Activated T-cell treated with anti-CD3 and anti-CD28 coated beads, Interleukin-2, amount 50 U/mL, for 24 hours (primary cell): Measurements from ENCODE around the gene FAM107B.
"Not testable (repeated sequence)": the region's sequence is repeated elsewhere in the genome, so short reads cannot be mapped to it uniquely, and the experiment has no call there.

ENCODE experiments used
- DNase-seq: peaks from one replicate; pipeline ENCODE4 v3.0.0-alpha.2; 2020
- H3K27ac Mint-ChIP-seq: 2 replicates; pipeline ENCODE4 v1.8.0; 2020; ENCODE audit warnings: mild to moderate bottlenecking, mixed read lengths
- H3K27me3 Mint-ChIP-seq: 2 replicates; pipeline ENCODE4 v1.8.0; 2020; ENCODE audit warnings: mixed read lengths
- H3K36me3 Mint-ChIP-seq: 2 replicates; pipeline ENCODE4 v1.8.0; 2020; ENCODE audit warnings: low read depth, mixed read lengths
- H3K4me1 Mint-ChIP-seq: 2 replicates; pipeline ENCODE4 v1.8.0; 2020; ENCODE audit warnings: low read depth, mixed read lengths
- H3K4me3 Mint-ChIP-seq: 2 replicates; pipeline ENCODE4 v1.8.0; 2020; ENCODE audit warnings: mild to moderate bottlenecking, moderate library complexity, mixed read lengths
- H3K9me3 Mint-ChIP-seq: 2 replicates; pipeline ENCODE4 v1.8.0; 2020; ENCODE audit warnings: mixed read lengths

The FAM107B gene

GRCh38 chr10:14774797-14775196, at the start of gene FAM107B:
Gene FAM107B, minus strand, starts transcription at chr10:14774897. Its CDS starts 234 bp downstream, at chr10:14774663.
- Mint-ChIP-seq H3K4me3 (no peak within 1 kb of the TSS), H3K9me3 (no peaks in the 10 kb centered on the region), H3K36me3 (no peaks in the 10 kb centered on the region), H3K4me1 (no peaks in the 10 kb centered on the region), H3K27ac (no peak within 1 kb of the TSS), H3K27me3 (no peaks in the 10 kb centered on the region)
- DNase-seq = no peak

GRCh38 chr10:14823966-14824365, 49.3 kb upstream of the FAM107B start:
- no peaks in the 10 kb centered on the region for H3K27me3 Mint-ChIP-seq
- no peaks in the 10 kb centered on the region for H3K9me3 Mint-ChIP-seq
- DNase-seq = no peak
- H3K36me3 Mint-ChIP-seq = no peaks in the 10 kb centered on the region
- H3K27ac Mint-ChIP-seq = no peak overlapping the region
- peaks cover 4% of the 10 kb centered on the region for H3K4me1 Mint-ChIP-seq
- no peak overlapping the region for H3K4me3 Mint-ChIP-seq

- peak; percentile 40 for DNase-seq
- Mint-ChIP-seq H3K36me3 (no peaks in the 10 kb centered on the region), H3K4me3 (no peak overlapping the region), H3K27ac (no peak overlapping the region), H3K27me3 (no peaks in the 10 kb centered on the region), H3K4me1 (peaks cover 4% of the 10 kb centered on the region), H3K9me3 (no peaks in the 10 kb centered on the region)
Measured at GRCh38 chr10:14822879-14823755, 48.4 kb upstream of the FAM107B start.

- Mint-ChIP-seq H3K9me3 (no peaks in the 10 kb centered on the region), H3K27ac (no peak overlapping the region), H3K27me3 (no peaks in the 10 kb centered on the region), H3K36me3 (no peaks in the 10 kb centered on the region), H3K4me1 (peaks cover 4% of the 10 kb centered on the region), H3K4me3 (no peak overlapping the region)
- no peak for DNase-seq
Measured at GRCh38 chr10:14821635-14822375, 47.1 kb upstream of the FAM107B start.

GRCh38 chr10:14820775-14821154, 46.1 kb upstream of the FAM107B start:
- H3K4me3 Mint-ChIP-seq = no peak overlapping the region
- H3K4me1 Mint-ChIP-seq = peaks cover 4% of the 10 kb centered on the region
- DNase-seq = no peak
- no peak overlapping the region for H3K27ac Mint-ChIP-seq
- no peaks in the 10 kb centered on the region for H3K9me3 Mint-ChIP-seq
- H3K27me3 Mint-ChIP-seq = no peaks in the 10 kb centered on the region
- H3K36me3 Mint-ChIP-seq = no peaks in the 10 kb centered on the region

GRCh38 chr10:14820010-14820774, 45.5 kb upstream of the FAM107B start:
- Mint-ChIP-seq H3K9me3 (no peaks in the 10 kb centered on the region), H3K27me3 (no peaks in the 10 kb centered on the region), H3K4me3 (no peak overlapping the region), H3K27ac (no peak overlapping the region), H3K36me3 (no peaks in the 10 kb centered on the region), H3K4me1 (peaks cover 4% of the 10 kb centered on the region)
- DNase-seq = no peak

- not testable (repeated sequence) for H3K4me3 Mint-ChIP-seq, DNase-seq, H3K9me3 Mint-ChIP-seq, H3K36me3 Mint-ChIP-seq, H3K27ac Mint-ChIP-seq, H3K27me3 Mint-ChIP-seq
- H3K4me1 Mint-ChIP-seq = peaks cover 16% of the 10 kb centered on the region
Measured at GRCh38 chr10:14816717-14817116, 42.0 kb upstream of the FAM107B start.

- Mint-ChIP-seq H3K4me1 (peaks cover 25% of the 10 kb centered on the region), H3K9me3 (no peaks in the 10 kb centered on the region), H3K27ac (no peak overlapping the region), H3K36me3 (no peaks in the 10 kb centered on the region), H3K4me3 (no peak overlapping the region), H3K27me3 (no peaks in the 10 kb centered on the region)
- no peak for DNase-seq
Measured at GRCh38 chr10:14815681-14816080, 41.0 kb upstream of the FAM107B start.

GRCh38 chr10:14812271-14812670, 37.6 kb upstream of the FAM107B start:
- no peak overlapping the region for H3K27ac Mint-ChIP-seq
- H3K4me1 Mint-ChIP-seq = peaks cover 26% of the 10 kb centered on the region
- no peak for DNase-seq
- H3K36me3 Mint-ChIP-seq = no peaks in the 10 kb centered on the region
- H3K4me3 Mint-ChIP-seq = peak overlapping the region; percentile 36
- no peaks in the 10 kb centered on the region for H3K9me3 Mint-ChIP-seq
- H3K27me3 Mint-ChIP-seq = no peaks in the 10 kb centered on the region

GRCh38 chr10:14810969-14811953, 36.6 kb upstream of the FAM107B start:
- Mint-ChIP-seq H3K27me3 (no peaks in the 10 kb centered on the region), H3K9me3 (no peaks in the 10 kb centered on the region), H3K27ac (peak overlapping the region; percentile 15), H3K36me3 (no peaks in the 10 kb centered on the region), H3K4me3 (no peak overlapping the region), H3K4me1 (peaks cover 26% of the 10 kb centered on the region)
- no peak for DNase-seq

GRCh38 chr10:14806318-14806717, 31.6 kb upstream of the FAM107B start:
- Mint-ChIP-seq H3K4me1 (peaks cover 7% of the 10 kb centered on the region), H3K9me3 (no peaks in the 10 kb centered on the region), H3K4me3 (no peak overlapping the region), H3K27me3 (no peaks in the 10 kb centered on the region), H3K27ac (no peak overlapping the region), H3K36me3 (no peaks in the 10 kb centered on the region)
- DNase-seq = no peak

GRCh38 chr10:14803827-14804226, 29.1 kb upstream of the FAM107B start:
- Mint-ChIP-seq H3K36me3 (no peaks in the 10 kb centered on the region), H3K4me1 (no peaks in the 10 kb centered on the region), H3K9me3 (no peaks in the 10 kb centered on the region), H3K4me3 (no peak overlapping the region), H3K27me3 (no peaks in the 10 kb centered on the region), H3K27ac (no peak overlapping the region)
- no peak for DNase-seq

- H3K4me3 Mint-ChIP-seq = no peak overlapping the region
- H3K27ac Mint-ChIP-seq = no peak overlapping the region
- no peaks in the 10 kb centered on the region for H3K4me1 Mint-ChIP-seq
- no peaks in the 10 kb centered on the region for H3K9me3 Mint-ChIP-seq
- H3K27me3 Mint-ChIP-seq = no peaks in the 10 kb centered on the region
- no peak for DNase-seq
- no peaks in the 10 kb centered on the region for H3K36me3 Mint-ChIP-seq
Measured at GRCh38 chr10:14801723-14802122, 27.0 kb upstream of the FAM107B start.

GRCh38 chr10:14800397-14800796, 25.7 kb upstream of the FAM107B start:
- DNase-seq = no peak
- Mint-ChIP-seq H3K27ac (no peak overlapping the region), H3K9me3 (no peaks in the 10 kb centered on the region), H3K27me3 (no peaks in the 10 kb centered on the region), H3K36me3 (no peaks in the 10 kb centered on the region), H3K4me1 (no peaks in the 10 kb centered on the region), H3K4me3 (no peak overlapping the region)
